Measurements from ENCODE around the gene KCNAB1. TPM values are rescaled to one million over a fixed set of nuclear protein-coding genes. Genes with fewer than 3 reads are reported as not detected.

KCNAB1 gene
- total and polyA plus RNA-seq, 2 of the 8 experiments (the other 6 are each of a cell fraction or from before 2014, with no cell fraction given) = 0.51 to 2.3 TPM

GRCh38 chr3:156576051-156576450 lies 455.7 kb downstream of the KCNAB1 start:
- H3K23ac ChIP-seq (ENCODE audit: insufficient read length) = no peak overlapping the region

More at GRCh38 chr3:156576051-156576450, 455.7 kb downstream of the KCNAB1 start:
- no peaks in the 10 kb centered on the region for H3K9me3 ChIP-seq (ENCODE audit: insufficient read depth in 2 of 2, low read depth in 1 of 2, low read length in 1 of 2)
- H2BK12ac ChIP-seq (ENCODE audit: low read depth, low read length) = no peak overlapping the region
- no peak overlapping the region for H2BK20ac ChIP-seq (ENCODE audit: low read length)
- H3K4me3 ChIP-seq (ENCODE audit: extremely low read depth in 1 of 4, insufficient read depth in 2 of 4, low read depth in 3 of 4, low read length in 4 of 4) = no peak overlapping the region
- H2AFZ ChIP-seq (ENCODE audit: low read length) = no peak overlapping the region
- no peaks in the 10 kb centered on the region for H3K79me1 ChIP-seq (ENCODE audit: low read depth, low read length)
- no peak overlapping the region for H3K56ac ChIP-seq (replicated peaks; ENCODE audit: insufficient read length, low read depth, low read length)
- POLR2A ChIA-PET (ENCODE audit: partially characterized antibody) = no interaction called here
- no peak overlapping the region for H4K8ac ChIP-seq (ENCODE audit: extremely low read depth, insufficient read depth, low read length)
- H3K4me2 ChIP-seq (ENCODE audit: insufficient read depth in 1 of 2, low read depth in 2 of 2, low read length in 2 of 2) = no peak overlapping the region
- H3K4me1 ChIP-seq (replicated peaks in 1 of 4; ENCODE audit: control insufficient read depth in 3 of 4, insufficient read depth in 4 of 4, low read length in 3 of 4) = peaks cover 0 to 3% (median under 1%) of the 10 kb centered on the region in 4 experiments; a peak in 2 of 7 replicates
- H3K4ac ChIP-seq (replicated peaks; ENCODE audit: insufficient read length, low read depth, low read length) = no peak overlapping the region
- FAIRE-seq (no peak), DNase-seq (ENCODE audit: low read depth in 1 of 2, low spot score in 2 of 2) (no peak)
- no peaks in the 10 kb centered on the region for H4K20me1 ChIP-seq (replicated peaks in 1 of 2; ENCODE audit: control insufficient read depth in 1 of 2, insufficient read depth in 2 of 2, low read length in 2 of 2)
- no peak overlapping the region for H3K14ac ChIP-seq (ENCODE audit: insufficient read length)
- H3K27ac ChIP-seq (ENCODE audit: low read depth, low read length) = no peak overlapping the region
- H2BK15ac ChIP-seq (ENCODE audit: low read length) = no peak overlapping the region
- H3K79me2 ChIP-seq (ENCODE audit: control insufficient read depth in 1 of 2, insufficient read depth in 2 of 2, low read length in 2 of 2) = no peaks in the 10 kb centered on the region
- H3K36me3 ChIP-seq (ENCODE audit: control insufficient read depth in 2 of 4, insufficient read depth in 4 of 4, low read length in 3 of 4) = no peaks in the 10 kb centered on the region
- no peak overlapping the region for H3K9ac ChIP-seq (replicated peaks in 1 of 4; ENCODE audit: extremely low read depth in 1 of 4, low read depth in 3 of 4, low read length in 3 of 4)
- CTCF ChIA-PET (ENCODE audit: partially characterized antibody) = interaction anchor here (1.4 to 1.5 kb wide), 4 partner anchors 52 to 561 kb away, joined by 3 to 8 read pairs (median 4); no protein-coding TSS in a partner anchor
- TF ChIP-seq RNF2 (IDR thresholded peaks at IDR 0.05; ENCODE audit: borderline replicate concordance, low read depth, low read length, missing control alignments, poor library complexity, severe bottlenecking) (no peak), YY1 (IDR thresholded peaks at IDR 0.05; ENCODE audit: low read depth, low read length) (no peak), GABPA (IDR thresholded peaks at IDR 0.05; ENCODE audit: borderline replicate concordance, insufficient read depth, low read length) (no peak), RXRA (IDR thresholded peaks at IDR 0.05; ENCODE audit: insufficient read depth, low read depth, low read length) (no peak), KDM5A (IDR thresholded peaks at IDR 0.05; ENCODE audit: low read length) (no peak), SIRT6 (IDR thresholded peaks at IDR 0.05; ENCODE audit: low read length) (no peak), CREB1 (IDR thresholded peaks at IDR 0.05) (no peak)
- TF ChIP-seq, protein P1, sequence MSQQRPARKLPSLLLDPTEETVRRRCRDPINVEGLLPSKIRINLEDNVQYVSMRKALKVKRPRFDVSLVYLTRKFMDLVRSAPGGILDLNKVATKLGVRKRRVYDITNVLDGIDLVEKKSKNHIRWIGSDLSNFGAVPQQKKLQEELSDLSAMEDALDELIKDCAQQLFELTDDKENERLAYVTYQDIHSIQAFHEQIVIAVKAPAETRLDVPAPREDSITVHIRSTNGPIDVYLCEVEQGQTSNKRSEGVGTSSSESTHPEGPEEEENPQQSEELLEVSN (IDR thresholded peaks at IDR 0.05) = no peak
- 83% methylated on average over 2 of the region's 2 CpGs; no CpG with 5 or more reads in 1 of the 2 experiments for WGBS, 2 experiments (ENCODE audit: extremely low coverage in 1 of 2, insufficient coverage in 1 of 2, insufficient read length in 1 of 2, insufficient replicate concordance in 2 of 2, low coverage in 1 of 2, low lambda C conversion rate in 2 of 2, missing lambda C conversion rate in 1 of 2)
- H2AK5ac ChIP-seq (ENCODE audit: low read depth, low read length) = no peak overlapping the region
- no peaks in the 10 kb centered on the region for H3K27me3 ChIP-seq (replicated peaks in 1 of 4; ENCODE audit: control insufficient read depth in 3 of 4, extremely low read depth in 1 of 4, insufficient read depth in 3 of 4, low read length in 3 of 4)
- no peak overlapping the region for H2BK5ac ChIP-seq (ENCODE audit: low read depth, low read length)
- H3K18ac ChIP-seq (ENCODE audit: extremely low read depth, low read length) = no peak overlapping the region
- H4K5ac ChIP-seq (ENCODE audit: insufficient read length, low read depth, low read length) = no peak overlapping the region
- no peak overlapping the region for H4K91ac ChIP-seq (replicated peaks; ENCODE audit: insufficient read length, low read length)
- H2BK120ac ChIP-seq (replicated peaks; ENCODE audit: low read depth, low read length) = no peak overlapping the region
- no peaks in the 10 kb centered on the region; the same call in 1 of the 2 replicates for H3K23me2 ChIP-seq (ENCODE audit: low read depth, low read length)

All from H1 (cell line).